ENCODE results near the gene ZNF644.

DNA sequence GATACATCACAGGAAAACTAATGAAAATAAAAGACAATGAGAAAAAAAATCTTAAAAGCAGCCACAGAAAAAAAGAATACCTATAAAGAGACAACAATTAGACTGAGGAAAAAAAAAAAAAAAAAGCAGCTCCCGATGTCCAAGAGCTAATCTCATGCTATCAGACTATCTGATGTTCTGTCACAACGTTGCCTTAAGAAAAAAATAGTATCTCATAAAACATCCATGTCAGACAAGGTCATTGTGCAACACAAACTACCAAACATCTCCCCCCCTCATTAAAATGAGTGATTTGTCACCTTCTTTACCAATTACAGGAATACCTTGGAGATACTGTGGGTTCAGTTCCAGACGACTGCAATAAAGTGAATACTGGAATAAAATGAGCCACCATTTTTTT is 68.9 kb downstream of the ZNF644 start:
- TF ChIP-seq ZBTB21 (CRISPR knock-in tag; IDR thresholded peaks at IDR 0.05; ENCODE audit: borderline replicate concordance) (no peak), NR1H2 (CRISPR knock-in tag; IDR thresholded peaks at IDR 0.05) (no peak), TEAD1 (CRISPR knock-in tag; IDR thresholded peaks at IDR 0.05) (no peak), JUN (CRISPR knock-in tag; IDR thresholded peaks at IDR 0.05) (no peak), CREB1 (CRISPR knock-in tag; IDR thresholded peaks at IDR 0.05) (no peak), FOXK1 (CRISPR knock-in tag; IDR thresholded peaks at IDR 0.05) (no peak), ZNF671 (CRISPR knock-in tag; IDR thresholded peaks at IDR 0.05) (no peak)
- TF ChIP-seq, protein P1, sequence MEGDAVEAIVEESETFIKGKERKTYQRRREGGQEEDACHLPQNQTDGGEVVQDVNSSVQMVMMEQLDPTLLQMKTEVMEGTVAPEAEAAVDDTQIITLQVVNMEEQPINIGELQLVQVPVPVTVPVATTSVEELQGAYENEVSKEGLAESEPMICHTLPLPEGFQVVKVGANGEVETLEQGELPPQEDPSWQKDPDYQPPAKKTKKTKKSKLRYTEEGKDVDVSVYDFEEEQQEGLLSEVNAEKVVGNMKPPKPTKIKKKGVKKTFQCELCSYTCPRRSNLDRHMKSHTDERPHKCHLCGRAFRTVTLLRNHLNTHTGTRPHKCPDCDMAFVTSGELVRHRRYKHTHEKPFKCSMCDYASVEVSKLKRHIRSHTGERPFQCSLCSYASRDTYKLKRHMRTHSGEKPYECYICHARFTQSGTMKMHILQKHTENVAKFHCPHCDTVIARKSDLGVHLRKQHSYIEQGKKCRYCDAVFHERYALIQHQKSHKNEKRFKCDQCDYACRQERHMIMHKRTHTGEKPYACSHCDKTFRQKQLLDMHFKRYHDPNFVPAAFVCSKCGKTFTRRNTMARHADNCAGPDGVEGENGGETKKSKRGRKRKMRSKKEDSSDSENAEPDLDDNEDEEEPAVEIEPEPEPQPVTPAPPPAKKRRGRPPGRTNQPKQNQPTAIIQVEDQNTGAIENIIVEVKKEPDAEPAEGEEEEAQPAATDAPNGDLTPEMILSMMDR (IDR thresholded peaks at IDR 0.05) = no peak
- TF ChIP-seq, protein P2, sequence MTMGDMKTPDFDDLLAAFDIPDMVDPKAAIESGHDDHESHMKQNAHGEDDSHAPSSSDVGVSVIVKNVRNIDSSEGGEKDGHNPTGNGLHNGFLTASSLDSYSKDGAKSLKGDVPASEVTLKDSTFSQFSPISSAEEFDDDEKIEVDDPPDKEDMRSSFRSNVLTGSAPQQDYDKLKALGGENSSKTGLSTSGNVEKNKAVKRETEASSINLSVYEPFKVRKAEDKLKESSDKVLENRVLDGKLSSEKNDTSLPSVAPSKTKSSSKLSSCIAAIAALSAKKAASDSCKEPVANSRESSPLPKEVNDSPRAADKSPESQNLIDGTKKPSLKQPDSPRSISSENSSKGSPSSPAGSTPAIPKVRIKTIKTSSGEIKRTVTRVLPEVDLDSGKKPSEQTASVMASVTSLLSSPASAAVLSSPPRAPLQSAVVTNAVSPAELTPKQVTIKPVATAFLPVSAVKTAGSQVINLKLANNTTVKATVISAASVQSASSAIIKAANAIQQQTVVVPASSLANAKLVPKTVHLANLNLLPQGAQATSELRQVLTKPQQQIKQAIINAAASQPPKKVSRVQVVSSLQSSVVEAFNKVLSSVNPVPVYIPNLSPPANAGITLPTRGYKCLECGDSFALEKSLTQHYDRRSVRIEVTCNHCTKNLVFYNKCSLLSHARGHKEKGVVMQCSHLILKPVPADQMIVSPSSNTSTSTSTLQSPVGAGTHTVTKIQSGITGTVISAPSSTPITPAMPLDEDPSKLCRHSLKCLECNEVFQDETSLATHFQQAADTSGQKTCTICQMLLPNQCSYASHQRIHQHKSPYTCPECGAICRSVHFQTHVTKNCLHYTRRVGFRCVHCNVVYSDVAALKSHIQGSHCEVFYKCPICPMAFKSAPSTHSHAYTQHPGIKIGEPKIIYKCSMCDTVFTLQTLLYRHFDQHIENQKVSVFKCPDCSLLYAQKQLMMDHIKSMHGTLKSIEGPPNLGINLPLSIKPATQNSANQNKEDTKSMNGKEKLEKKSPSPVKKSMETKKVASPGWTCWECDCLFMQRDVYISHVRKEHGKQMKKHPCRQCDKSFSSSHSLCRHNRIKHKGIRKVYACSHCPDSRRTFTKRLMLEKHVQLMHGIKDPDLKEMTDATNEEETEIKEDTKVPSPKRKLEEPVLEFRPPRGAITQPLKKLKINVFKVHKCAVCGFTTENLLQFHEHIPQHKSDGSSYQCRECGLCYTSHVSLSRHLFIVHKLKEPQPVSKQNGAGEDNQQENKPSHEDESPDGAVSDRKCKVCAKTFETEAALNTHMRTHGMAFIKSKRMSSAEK (CRISPR knock-in tag; IDR thresholded peaks at IDR 0.05; ENCODE audit: borderline replicate concordance) = no peak

Measured in WTC11 (cell line).